Neural progenitor cell (in vitro differentiated cells): ENCODE measurements around the gene PPARG.

Experiments
- EZH2 ChIP-seq: fragments of 200-600 bp; sonication (generic); IDR thresholded peaks from 2 replicates; pipeline ENCODE4 v1.6.1; 2017; ENCODE audit warnings: antibody characterized with exemption, mild to moderate bottlenecking, moderate library complexity
- EZH2phosphoT487 ChIP-seq: fragments of 200-600 bp; sonication (generic); IDR thresholded peaks from 2 replicates; pipeline ENCODE4 v1.6.1; 2017; ENCODE audit warnings: antibody characterized with exemption
- TF ChIP-seq, protein P1 (sequence below): fragments of 200-600 bp; sonication (generic); IDR thresholded peaks from 2 replicates; pipeline ENCODE4 v1.5.1; 2017; ENCODE audit warnings: antibody characterized with exemption, mild to moderate bottlenecking

GRCh38 chr3:12323237-12323636 lies 34.4 kb downstream of the PPARG start:
- TF ChIP-seq, protein P1, sequence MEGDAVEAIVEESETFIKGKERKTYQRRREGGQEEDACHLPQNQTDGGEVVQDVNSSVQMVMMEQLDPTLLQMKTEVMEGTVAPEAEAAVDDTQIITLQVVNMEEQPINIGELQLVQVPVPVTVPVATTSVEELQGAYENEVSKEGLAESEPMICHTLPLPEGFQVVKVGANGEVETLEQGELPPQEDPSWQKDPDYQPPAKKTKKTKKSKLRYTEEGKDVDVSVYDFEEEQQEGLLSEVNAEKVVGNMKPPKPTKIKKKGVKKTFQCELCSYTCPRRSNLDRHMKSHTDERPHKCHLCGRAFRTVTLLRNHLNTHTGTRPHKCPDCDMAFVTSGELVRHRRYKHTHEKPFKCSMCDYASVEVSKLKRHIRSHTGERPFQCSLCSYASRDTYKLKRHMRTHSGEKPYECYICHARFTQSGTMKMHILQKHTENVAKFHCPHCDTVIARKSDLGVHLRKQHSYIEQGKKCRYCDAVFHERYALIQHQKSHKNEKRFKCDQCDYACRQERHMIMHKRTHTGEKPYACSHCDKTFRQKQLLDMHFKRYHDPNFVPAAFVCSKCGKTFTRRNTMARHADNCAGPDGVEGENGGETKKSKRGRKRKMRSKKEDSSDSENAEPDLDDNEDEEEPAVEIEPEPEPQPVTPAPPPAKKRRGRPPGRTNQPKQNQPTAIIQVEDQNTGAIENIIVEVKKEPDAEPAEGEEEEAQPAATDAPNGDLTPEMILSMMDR, result no peak
- no peak for TF ChIP-seq EZH2
- TF ChIP-seq EZH2phosphoT487, result no peak
